Small intestine (tissue), 7 donors: ENCODE results near the gene VPS37D. TPM values are rescaled to one million over a fixed set of nuclear protein-coding genes. Genes with fewer than 3 reads are reported as not detected.

Source experiments
- DNase-seq, 2 donors: peaks; one replicate each; pipeline versions ENCODE4 v3.0.0 to v3.0.0-alpha.2; 2013
- FAIRE-seq: peaks from 2 replicates; lab custom pipeline; 2012; peaks lifted over from hg19 to GRCh38; lab: Jason Lieb, UNC
- H3K27ac ChIP-seq, 3 donors: one replicate each; pipeline ENCODE4 v1.5.1; 2013; ENCODE audit warnings: low read length in 2 of 3, mild to moderate bottlenecking in 2 of 3, control low read depth in 1 of 3, inconsistent platforms in 1 of 3, low read depth in 1 of 3, moderate library complexity in 1 of 3
- H3K27me3 ChIP-seq, 3 donors: one replicate each; pipeline ENCODE4 v1.6.1; 2013; ENCODE audit warnings: low read length in 3 of 3, inconsistent platforms in 1 of 3; ENCODE audit not compliant: control insufficient read depth in 3 of 3, insufficient read depth in 3 of 3
- H3K36me3 ChIP-seq, 3 donors: one replicate each; pipeline ENCODE4 v1.6.1; 2013; ENCODE audit warnings: low read length in 3 of 3, inconsistent platforms in 1 of 3, low read depth in 1 of 3, mild to moderate bottlenecking in 1 of 3, moderate library complexity in 1 of 3; ENCODE audit not compliant: control insufficient read depth in 3 of 3, insufficient read depth in 2 of 3
- H3K4me1 ChIP-seq, 3 donors: one replicate each; pipeline ENCODE4 v1.6.1; 2013; ENCODE audit warnings: low read length in 2 of 3, inconsistent platforms in 1 of 3, low read depth in 1 of 3, mild to moderate bottlenecking in 1 of 3, moderate library complexity in 1 of 3; ENCODE audit not compliant: control insufficient read depth in 3 of 3, insufficient read depth in 2 of 3
- H3K4me3 ChIP-seq, 3 donors: one replicate each; pipeline ENCODE4 v1.5.1; 2013; ENCODE audit warnings: low read length in 3 of 3, control low read depth in 1 of 3, inconsistent platforms in 1 of 3, low read depth in 1 of 3, mild to moderate bottlenecking in 1 of 3, moderate library complexity in 1 of 3
- H3K9me3 ChIP-seq, 2 donors: one replicate each; pipeline ENCODE4 v1.6.1; 2013; ENCODE audit warnings: low read depth in 1 of 2, low read length in 1 of 2; ENCODE audit not compliant: control insufficient read depth in 2 of 2, insufficient read depth in 1 of 2
- WGBS, 3 donors: extraction: QIAGEN DNeasy Blood & Tissue Kit; methylation state at CpG; one replicate each; pipeline ENCODE4 v1.1.7; 2013; 5-methylcytosine and 5-hydroxymethylcytosine counted together
- polyA plus RNA-seq, 4 donors: library from polyadenylated mRNA; stranded (reverse) in 3 of 4; unstranded in 1 of 4; fragments of 200-250 nt in 3 of 4; fragments of 120-200 nt in 1 of 4; gene quantifications; one replicate each; pipeline versions ENCODE4 v1.2.1 to v1.2.3, GENCODE V29; 2013
- donor health status: healthy with polysubstance abuse.
- donor health status: control.
- donor health status: control.
- donor health status: Bipolar disorder and iron deficiency.
- donor health status: healthy.

VPS37D gene
- polyA plus RNA-seq, 4 donors, result 2.6 to 4.2 (median 3.2) TPM

- H3K9me3 ChIP-seq, result no peaks in the 10 kb centered on the region
- no peak overlapping the region for H3K4me3 ChIP-seq
- peaks cover 0 to 31% (median 2%) of the 10 kb centered on the region in 3 donors for H3K36me3 ChIP-seq
- 79 to 89% (median 79%) methylated on average over 6 of the region's 6 CpGs for WGBS, 3 donors
- DNase-seq, result no peak
- H3K4me1 ChIP-seq, result peaks cover 2 to 14% (median 3%) of the 10 kb centered on the region in 3 donors
- no peak overlapping the region for H3K27ac ChIP-seq
- FAIRE-seq, result no peak
- no peaks in the 10 kb centered on the region for H3K27me3 ChIP-seq
Measured at GRCh38 chr7:73678862-73679261, 11.2 kb downstream of the VPS37D start.

DNA sequence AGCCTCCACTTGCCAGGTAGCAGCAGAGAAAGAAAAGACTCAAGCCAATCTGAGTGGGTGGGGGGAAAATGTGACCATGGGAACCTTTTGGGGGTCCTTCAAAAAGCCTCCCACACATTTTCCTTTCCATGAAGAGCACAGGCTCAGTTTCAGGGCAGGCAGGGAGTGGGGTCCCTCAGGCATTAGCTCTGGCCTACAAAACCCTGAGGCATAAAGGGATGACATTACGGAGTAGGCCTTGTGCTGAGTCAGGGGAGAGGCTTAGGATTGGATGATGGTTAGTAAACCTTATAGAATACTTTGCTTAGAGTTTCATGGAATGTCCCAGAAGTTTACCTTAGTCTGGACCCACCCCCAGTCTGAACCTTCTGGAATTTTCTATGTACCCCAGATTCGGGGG lies 12.1 kb downstream of the VPS37D start:
- Histone ChIP-seq H3K9me3 (no peaks in the 10 kb centered on the region), H3K27ac (no peak overlapping the region), H3K36me3 (peaks cover 0 to 28% (median 2%) of the 10 kb centered on the region in 3 donors), H3K4me3 (no peak overlapping the region), H3K27me3 (no peaks in the 10 kb centered on the region), H3K4me1 (peaks cover 2 to 14% (median 3%) of the 10 kb centered on the region in 3 donors)
- WGBS, 3 donors, result 95 to 98% (median 97%) methylated on average over 2 of the region's 2 CpGs
- DNase-seq, result no peak
- FAIRE-seq, result no peak

DNA sequence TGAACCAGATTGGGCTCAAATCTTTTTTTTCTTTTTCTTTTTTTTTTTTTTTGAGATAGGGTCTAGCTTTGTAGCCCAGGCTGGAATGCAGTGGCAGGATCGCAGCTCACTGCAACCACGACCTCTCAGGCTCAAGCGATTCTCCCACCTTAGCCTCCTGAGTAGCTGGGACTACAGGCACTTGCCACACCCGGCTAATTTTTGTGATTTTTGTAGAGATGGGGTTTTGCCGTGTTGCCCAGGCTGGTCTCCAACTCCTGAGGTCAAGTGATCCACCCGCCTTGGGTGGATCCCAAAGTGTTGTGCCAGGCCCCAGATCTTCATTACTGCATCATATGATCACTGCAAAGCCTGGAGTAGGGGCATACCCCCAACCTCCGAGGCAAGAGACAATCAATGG lies 12.9 kb downstream of the VPS37D start:
- WGBS, 3 donors, result 79 to 86% (median 80%) methylated on average over 7 of the region's 7 CpGs

GRCh38 chr7:73681031-73681430 lies 13.4 kb downstream of the VPS37D start:
- Histone ChIP-seq H3K36me3 (peaks cover 0 to 35% (median 2%) of the 10 kb centered on the region in 3 donors), H3K27ac (no peak overlapping the region), H3K4me1 (peaks cover 2 to 14% (median 5%) of the 10 kb centered on the region in 3 donors), H3K9me3 (no peaks in the 10 kb centered on the region), H3K27me3 (no peaks in the 10 kb centered on the region), H3K4me3 (no peak overlapping the region)
- WGBS, 3 donors, result 76 to 83% (median 77%) methylated on average over 8 of the region's 8 CpGs
- DNase-seq (no peak), FAIRE-seq (no peak)

More for the DNA sequence above, 12.9 kb downstream of the VPS37D start:
- Histone ChIP-seq H3K36me3 (peaks cover 0 to 34% (median 2%) of the 10 kb centered on the region in 3 donors), H3K9me3 (no peaks in the 10 kb centered on the region), H3K27me3 (no peaks in the 10 kb centered on the region), H3K27ac (no peak overlapping the region), H3K4me1 (peaks cover 2 to 14% (median 5%) of the 10 kb centered on the region in 3 donors), H3K4me3 (no peak overlapping the region)
- no peak for FAIRE-seq
- DNase-seq, result no peak

DNA sequence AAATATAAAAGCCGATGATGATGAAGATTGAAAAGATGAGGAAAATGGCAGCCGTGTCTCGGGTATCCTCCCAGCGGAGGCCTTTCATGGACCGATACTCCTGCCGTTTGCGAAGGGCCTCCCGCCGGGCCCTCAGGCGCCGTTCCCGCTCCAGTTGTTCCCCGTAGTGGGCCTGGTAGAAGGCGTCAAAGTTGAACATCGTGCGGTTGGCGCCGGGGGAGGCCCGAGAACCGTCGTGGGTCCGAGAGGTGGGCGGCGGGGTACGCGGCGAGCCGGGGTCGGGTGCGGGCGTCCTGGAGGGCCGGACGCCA lies 15.1 kb downstream of the VPS37D start:
- DNase-seq, result no peak
- WGBS, 3 donors, result 1% methylated on average over 31 to 33 of the region's 33 CpGs
- Histone ChIP-seq H3K4me3 (peak overlapping the region; percentile 45 to 95 (median 89)), H3K9me3 (no peaks in the 10 kb centered on the region), H3K36me3 (peaks cover 0 to 48% (median 2%) of the 10 kb centered on the region in 3 donors), H3K27me3 (no peaks in the 10 kb centered on the region), H3K4me1 (peaks cover 2 to 14% (median 5%) of the 10 kb centered on the region in 3 donors), H3K27ac (peak overlapping the region; percentile 70 to 76 (median 71))
- FAIRE-seq, result no peak

DNA sequence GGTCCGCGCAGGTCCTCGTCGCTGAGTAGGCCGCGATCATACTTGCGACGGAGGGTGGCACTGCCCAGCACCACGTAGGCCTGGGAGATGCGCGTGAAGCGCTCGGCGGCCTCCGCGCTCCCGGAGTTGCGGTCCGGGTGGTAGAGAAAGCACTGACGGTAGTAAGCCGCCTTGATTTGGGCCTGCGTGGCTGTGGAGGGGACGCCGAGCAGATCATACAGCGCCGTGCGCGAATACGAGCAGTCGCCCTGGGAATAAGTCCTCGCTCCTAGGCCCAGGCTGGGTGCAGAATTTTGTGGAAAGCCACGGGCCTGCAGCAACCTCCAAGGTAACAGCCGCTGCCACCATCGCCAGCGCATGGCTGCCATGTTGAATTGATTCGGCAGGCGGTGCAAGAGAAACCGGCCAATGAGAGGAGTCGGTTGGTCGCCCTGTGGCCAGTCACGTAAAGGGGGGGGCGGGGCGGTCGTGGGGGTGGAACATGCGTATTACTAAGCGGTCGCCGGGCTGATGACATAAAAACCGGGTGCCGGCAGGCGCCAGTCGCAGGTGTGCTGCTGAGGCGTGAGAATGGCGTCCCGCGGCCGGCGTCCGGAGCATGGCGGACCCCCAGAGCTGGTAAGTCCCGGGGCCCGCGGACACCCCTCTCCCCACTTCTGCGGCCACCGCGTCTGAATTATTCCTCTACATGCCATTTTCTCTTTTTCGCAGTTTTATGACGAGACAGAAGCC lies 15.6 kb downstream of the VPS37D start, which contains the start of the genes BUD23 and DNAJC30:
TSS of gene BUD23 (plus strand) at position 542 of the 732 bp plus-strand sequence. CDS start at position 571, 29 bp downstream.
TSS of gene DNAJC30 (minus strand) at position 398 of the 732 bp plus-strand sequence. CDS start at position 368, 30 bp downstream.
- 0% methylated on average over 60 to 68 of the region's 68 CpGs for WGBS, 3 donors
- peak within 1 kb of the TSS; percentile 69 to 95 (median 89) for H3K4me3 ChIP-seq
- H3K27ac ChIP-seq, result peak within 1 kb of the TSS; percentile 70 to 76 (median 71)
- H3K36me3 ChIP-seq, result peaks cover 0 to 47% (median 2%) of the 10 kb centered on the region in 3 donors
- H3K27me3 ChIP-seq, result no peaks in the 10 kb centered on the region
- DNase-seq (peak; percentile 96 to 98), FAIRE-seq (no peak)
- H3K4me1 ChIP-seq, result peaks cover 2 to 14% (median 5%) of the 10 kb centered on the region in 3 donors
- H3K9me3 ChIP-seq, result no peaks in the 10 kb centered on the region

- WGBS, 3 donors, result 25 to 30% (median 25%) methylated on average over 58 of the region's 58 CpGs
- Histone ChIP-seq H3K36me3 (peaks cover 0 to 44% (median 2%) of the 10 kb centered on the region in 3 donors), H3K4me1 (peaks cover 2 to 14% (median 5%) of the 10 kb centered on the region in 3 donors), H3K27ac (peak overlapping the region; percentile 8 to 63 (median 62)), H3K4me3 (peak overlapping the region; percentile 69 to 95 (median 89)), H3K27me3 (no peaks in the 10 kb centered on the region), H3K9me3 (no peaks in the 10 kb centered on the region)
- DNase-seq (no peak), FAIRE-seq (no peak)
Measured at GRCh38 chr7:73683788-73684693, 16.4 kb downstream of the VPS37D start.

DNA sequence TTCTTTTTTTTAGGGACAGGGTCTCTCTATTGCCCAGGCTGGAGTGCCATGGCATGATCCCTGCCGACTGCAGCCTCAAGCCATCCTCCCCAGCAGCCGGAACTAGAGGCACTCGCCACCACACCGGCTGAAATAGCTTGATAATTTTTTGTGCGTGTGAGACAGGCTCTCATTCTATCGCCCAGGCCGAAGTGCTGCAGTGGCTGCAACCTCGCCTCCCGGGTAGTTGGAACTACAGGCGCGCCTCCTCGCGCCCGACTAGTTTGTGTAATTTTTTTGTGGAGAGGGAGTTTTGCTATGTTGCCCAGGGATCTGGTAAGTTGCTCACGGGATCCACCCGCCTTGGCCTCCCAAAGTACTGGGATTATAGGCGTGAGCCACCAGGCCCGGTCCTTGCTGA lies 17.7 kb downstream of the VPS37D start:
- FAIRE-seq, result no peak

More for the DNA sequence above, 17.7 kb downstream of the VPS37D start:
- Histone ChIP-seq H3K4me3 (no peak overlapping the region), H3K9me3 (no peaks in the 10 kb centered on the region), H3K4me1 (peaks cover 2 to 14% (median 5%) of the 10 kb centered on the region in 3 donors), H3K36me3 (peaks cover 0 to 47% (median 0%) of the 10 kb centered on the region in 3 donors), H3K27me3 (no peaks in the 10 kb centered on the region), H3K27ac (no peak overlapping the region)
- DNase-seq, result no peak
- WGBS, 3 donors, result 97% methylated on average over 18 of the region's 18 CpGs
